ENCODE data around the gene SPAG5.

SPAG5 gene

DNA sequence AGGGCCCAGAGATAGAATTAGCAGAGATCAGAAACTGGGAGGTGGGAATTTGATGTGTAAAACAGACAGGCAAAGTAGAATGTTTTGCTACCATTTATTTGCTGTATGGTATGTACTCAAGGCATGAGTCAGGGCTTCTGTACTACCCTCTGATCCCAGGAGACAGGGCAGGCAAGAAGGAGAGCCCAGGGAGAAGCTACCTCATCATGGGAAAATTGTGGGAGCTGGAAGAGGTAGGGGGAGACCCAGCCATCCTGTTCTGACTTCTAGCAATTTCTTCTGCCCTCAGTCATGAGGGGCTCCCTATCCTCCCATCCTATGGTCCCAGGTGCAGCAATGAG is 25.8 kb downstream of the SPAG5 start:
- TF ChIP-seq, protein P1, sequence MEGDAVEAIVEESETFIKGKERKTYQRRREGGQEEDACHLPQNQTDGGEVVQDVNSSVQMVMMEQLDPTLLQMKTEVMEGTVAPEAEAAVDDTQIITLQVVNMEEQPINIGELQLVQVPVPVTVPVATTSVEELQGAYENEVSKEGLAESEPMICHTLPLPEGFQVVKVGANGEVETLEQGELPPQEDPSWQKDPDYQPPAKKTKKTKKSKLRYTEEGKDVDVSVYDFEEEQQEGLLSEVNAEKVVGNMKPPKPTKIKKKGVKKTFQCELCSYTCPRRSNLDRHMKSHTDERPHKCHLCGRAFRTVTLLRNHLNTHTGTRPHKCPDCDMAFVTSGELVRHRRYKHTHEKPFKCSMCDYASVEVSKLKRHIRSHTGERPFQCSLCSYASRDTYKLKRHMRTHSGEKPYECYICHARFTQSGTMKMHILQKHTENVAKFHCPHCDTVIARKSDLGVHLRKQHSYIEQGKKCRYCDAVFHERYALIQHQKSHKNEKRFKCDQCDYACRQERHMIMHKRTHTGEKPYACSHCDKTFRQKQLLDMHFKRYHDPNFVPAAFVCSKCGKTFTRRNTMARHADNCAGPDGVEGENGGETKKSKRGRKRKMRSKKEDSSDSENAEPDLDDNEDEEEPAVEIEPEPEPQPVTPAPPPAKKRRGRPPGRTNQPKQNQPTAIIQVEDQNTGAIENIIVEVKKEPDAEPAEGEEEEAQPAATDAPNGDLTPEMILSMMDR (IDR thresholded peaks at IDR 0.05) = no peak

DNA sequence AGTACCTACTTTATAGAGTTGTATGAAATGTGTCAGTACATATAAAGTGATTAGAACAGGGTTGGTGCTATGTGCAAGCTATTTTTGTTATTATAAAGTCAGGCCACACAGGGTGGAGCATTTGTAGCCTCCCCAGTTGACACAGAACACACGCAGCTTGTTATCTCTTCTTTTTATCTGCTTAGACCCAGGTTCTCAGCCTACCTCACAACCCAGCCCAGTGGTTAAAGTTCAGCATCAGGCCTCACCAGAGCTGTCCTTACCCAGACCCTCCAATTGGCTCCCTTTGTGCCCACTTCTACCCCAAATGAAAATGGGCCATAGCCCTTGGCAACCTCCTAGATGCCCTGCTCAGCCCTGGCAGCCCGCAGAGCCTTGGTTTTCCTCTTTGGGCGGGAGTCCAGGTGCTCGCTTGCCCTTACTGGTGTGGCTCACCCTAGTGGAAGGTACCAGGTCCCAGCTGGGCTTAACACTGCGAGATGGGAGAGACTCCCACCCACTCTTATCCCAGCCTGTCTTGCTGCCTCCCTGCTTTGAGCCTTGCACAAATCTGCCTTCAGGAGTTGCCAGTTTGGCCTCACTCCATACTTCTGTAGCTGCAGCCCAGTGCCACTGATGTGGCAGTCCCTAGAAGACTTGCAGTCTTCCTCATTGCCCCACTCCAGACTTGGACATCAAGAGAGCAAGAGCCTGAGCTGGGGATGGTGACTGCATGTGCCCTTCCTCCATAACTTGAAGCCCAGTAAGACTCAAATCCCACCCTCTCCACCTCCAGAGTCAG is 26.4 kb downstream of the SPAG5 start:
- TF ChIP-seq, protein P1 (IDR thresholded peaks at IDR 0.05) = no peak

DNA sequence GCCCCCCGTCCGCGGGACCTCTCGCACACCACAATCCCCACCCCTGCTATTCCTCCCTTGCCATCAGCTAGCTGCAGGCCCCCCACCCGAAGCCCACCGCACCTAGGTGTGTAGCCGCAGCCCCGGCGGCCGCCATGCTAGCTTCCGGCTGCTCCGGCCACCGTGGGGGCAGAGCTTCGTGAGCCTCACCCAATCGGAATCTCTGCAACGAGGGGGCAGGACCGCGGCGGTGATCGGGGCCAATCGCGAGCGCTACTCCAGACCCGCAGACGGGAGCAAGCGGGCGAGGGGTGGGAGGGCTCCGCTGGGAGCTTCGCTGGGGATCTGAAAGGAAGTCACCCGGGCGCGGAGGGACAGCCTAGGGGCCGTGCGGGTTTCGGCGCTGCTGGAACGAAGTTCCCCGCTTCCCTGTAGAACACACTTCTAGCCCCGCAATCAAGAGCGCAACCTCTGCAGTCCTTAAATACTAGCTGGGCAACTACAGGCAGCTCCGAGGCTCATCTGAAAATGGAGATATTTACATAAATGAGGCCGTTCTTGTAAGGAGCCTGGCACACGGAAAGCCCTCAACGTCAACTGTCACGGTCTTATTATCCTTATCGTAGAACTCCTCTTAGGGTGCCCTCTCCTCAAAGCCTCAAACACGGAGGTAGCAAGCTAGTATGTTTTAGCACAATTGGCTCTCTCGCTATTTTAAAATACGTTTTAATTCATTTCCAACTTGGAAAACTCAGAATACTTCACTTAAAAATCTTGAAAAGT is 27.3 kb downstream of the SPAG5 start, which contains the start of gene PIGS:
PIGS (minus strand) TSS at position 164 of the 762 bp plus-strand sequence; CDS start at position 136, 28 bp downstream.
- TF ChIP-seq, protein P1 (IDR thresholded peaks at IDR 0.05) = no peak

DNA sequence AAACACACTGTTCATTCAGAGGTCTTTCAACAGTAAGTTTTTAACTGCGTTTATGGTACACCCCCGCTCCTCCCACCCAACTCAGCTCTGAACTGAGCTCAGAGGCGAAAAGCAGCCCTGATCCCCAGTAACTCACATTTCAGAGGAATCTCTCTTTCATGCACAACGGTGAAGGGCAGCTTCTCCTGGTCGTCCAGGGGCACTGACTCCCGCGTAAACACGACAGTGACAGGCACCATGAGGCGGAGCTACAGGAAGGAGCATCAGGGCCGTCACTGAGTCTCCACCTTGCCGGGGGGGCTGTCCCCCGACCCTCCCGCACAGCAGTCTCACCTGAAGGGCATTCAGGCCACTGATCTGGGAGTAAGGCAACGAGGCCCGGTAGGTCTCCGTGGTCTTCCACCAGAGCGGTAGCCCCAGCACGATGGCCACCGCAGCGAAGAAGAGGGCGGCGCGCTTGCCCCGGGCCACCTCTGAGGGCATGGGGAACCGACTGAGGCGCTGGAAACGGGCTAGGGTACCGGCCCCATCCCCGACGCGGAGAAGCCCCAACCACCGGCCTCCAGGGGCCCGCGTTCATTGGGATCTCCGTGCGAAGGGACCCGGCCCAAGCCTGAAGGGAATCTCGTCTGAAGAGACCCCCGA is 28.0 kb downstream of the SPAG5 start:
- TF ChIP-seq, protein P1 (IDR thresholded peaks at IDR 0.05) = no peak

DNA sequence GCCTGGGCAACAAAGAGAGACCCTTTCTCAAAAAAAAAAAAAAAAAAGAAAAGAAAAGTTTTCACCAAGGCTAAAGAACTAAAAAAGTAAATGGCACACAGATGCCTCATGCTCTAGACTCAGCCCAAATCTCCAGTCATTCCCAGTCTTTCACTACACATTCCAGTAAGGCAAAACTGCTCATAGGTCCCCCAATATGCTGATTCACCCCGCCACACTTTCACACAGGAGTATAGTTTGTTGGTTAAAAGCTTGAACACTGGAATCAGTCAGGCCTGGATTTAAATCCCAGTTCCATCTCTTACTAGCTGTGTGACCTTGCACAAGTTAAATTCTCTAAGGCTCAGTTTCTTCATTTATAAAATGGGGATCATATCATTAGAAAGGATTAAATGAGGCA is 29.4 kb downstream of the SPAG5 start:
- TF ChIP-seq, protein P1 (IDR thresholded peaks at IDR 0.05) = no peak

DNA sequence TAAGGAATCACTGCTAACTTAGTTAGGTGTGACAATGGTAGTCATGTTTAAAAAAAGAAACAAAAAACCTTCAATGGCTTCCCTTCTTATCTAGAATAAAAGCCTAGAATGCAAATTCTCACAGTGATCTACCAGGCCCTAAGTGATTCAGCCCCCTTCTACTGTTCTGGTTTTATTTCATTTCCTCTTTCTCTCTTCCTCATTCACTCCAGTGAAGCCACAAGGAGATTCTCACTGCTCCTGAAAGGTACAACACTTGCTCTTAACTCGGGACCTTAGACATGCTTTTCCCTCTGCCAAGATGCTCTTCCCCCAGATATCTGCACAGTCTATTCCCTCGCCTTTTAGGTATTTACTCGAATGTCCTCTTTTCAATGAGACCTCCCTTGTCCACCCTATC is 31.2 kb downstream of the SPAG5 start:
- TF ChIP-seq, protein P1 (IDR thresholded peaks at IDR 0.05) = no peak

DNA sequence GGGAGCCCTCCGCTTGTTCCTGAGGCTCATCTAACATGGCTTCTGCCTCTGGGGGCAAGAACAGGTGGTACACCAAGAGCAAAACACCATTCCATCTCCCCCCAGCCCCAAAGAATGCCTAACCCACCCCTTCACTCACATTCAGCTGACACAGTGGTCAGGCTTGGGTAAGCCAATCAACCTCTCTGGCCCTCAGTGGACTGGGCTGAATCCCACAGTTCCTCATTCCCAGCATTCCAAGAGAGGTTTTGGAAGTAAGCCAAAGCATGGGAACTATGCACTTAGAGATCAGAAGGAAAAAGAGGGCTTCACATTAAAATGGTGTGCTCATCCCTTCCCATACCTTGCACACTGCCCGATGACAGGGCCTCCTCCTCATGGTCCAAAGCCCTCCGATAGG is 35.4 kb downstream of the SPAG5 start:
- TF ChIP-seq, protein P1 (IDR thresholded peaks at IDR 0.05) = no peak
